Pancreas (tissue), 10 donors: Measurements from ENCODE around the gene PPP1R16B. TPM values are rescaled to one million over a fixed set of nuclear protein-coding genes. Genes with fewer than 3 reads are reported as not detected.

ENCODE experiments used
- ATAC-seq, 4 donors: fragments of 200-7000 bp; cut with Tn5 transposase; one replicate each; pipeline versions ENCODE4 v1.8.0 to v1.9.1; 2020; ENCODE audit warnings: mild to moderate bottlenecking in 4 of 4, moderate library complexity in 4 of 4
- DNase-seq, 6 donors: peaks; one replicate each; pipeline ENCODE4 v3.0.0-alpha.2; 2020
- FAIRE-seq: peaks from 2 replicates; lab custom pipeline; 2012; peaks lifted over from hg19 to GRCh38; lab: Jason Lieb, UNC
- H3K27ac ChIP-seq, 4 donors: fragments of 200-600 bp; sonication (generic); 1 replicate in 3 of 4; 2 replicates in 1 of 4; pipeline versions ENCODE4 v1.5.0 to v1.8.0; 2020
- H3K27me3 ChIP-seq, 4 donors: fragments of 200-600 bp; one replicate each; pipeline ENCODE4 v1.8.0; 2021
- H3K36me3 ChIP-seq, 3 donors: fragments of 200-600 bp; sonication (generic) in 1 of 3; one replicate each; pipeline versions ENCODE4 v1.5.0 to v1.8.0; 2020 to 2021
- H3K4me1 ChIP-seq, 3 donors: fragments of 200-600 bp; one replicate each; pipeline ENCODE4 v1.8.0; 2021
- H3K4me3 ChIP-seq, 4 donors: fragments of 200-600 bp; sonication (generic) in 2 of 4; one replicate each; pipeline versions ENCODE4 v1.5.0 to v1.8.0; 2020 to 2021
- H3K9me3 ChIP-seq, 4 donors: fragments of 200-600 bp; one replicate each; pipeline ENCODE4 v1.8.0; 2021
- CTCF ChIP-seq, 4 donors: fragments of 200-600 bp; sonication (generic) in 3 of 4; IDR thresholded peaks; one replicate each; pipeline versions ENCODE4 v1.5.0 to v1.8.0; 2021; ENCODE audit warnings: antibody characterized with exemption in 4 of 4
- WGBS, 2 donors: extraction: QIAGEN DNeasy Blood & Tissue Kit; methylation state at CpG; one replicate each; pipeline ENCODE4 v1.1.7; 2013; 5-methylcytosine and 5-hydroxymethylcytosine counted together
- intact Hi-C, 3 donors: fragments of 100-400 bp; cut with DNase I; formaldehyde crosslinking; loops; one replicate each; pipeline versions ENCODE4 v1.11.1 to v1.14.2; 2022
- polyA plus RNA-seq, 2 donors: library from polyadenylated mRNA; stranded (reverse); fragments of 200-250 nt; gene quantifications; one replicate each; pipeline ENCODE4 v1.2.3, GENCODE V29; 2013
- total RNA-seq, 6 donors: library from RNA; stranded (reverse); fragmentation: NEBNext Ultra II Directional in 4 of 6; extraction: Animal tissue kit (Norgen Biotek cat#: 25700) in 4 of 6; gene quantifications; one replicate each; pipeline versions ENCODE4 v1.2.1 to v1.2.4, GENCODE V29; 2021 to 2023
- donor health status: healthy with polysubstance abuse.
- donor health status: DM: no; HTN: no; CAD: no; lungs with moderate emphysema.
- donor health status: DM: no; HTN: no; CAD: no.
- donor health status: control.
- donor health status: control.
- donor health status: Bipolar disorder and iron deficiency.
- donor health status: DM: yes; HTN: yes; CAD: no.
- donor health status: DM: no; HTN: no; CAD: no.
- donor health status: DM: no; HTN: no; CAD: no.
- donor health status: DM: yes; HTN: yes; CAD: no.

Gene PPP1R16B
- total and polyA plus RNA-seq, 8 donors, result 1.0 to 2.7 (median 1.3) TPM

- H3K4me3 ChIP-seq, result no peak overlapping the region
- ATAC-seq (no peak), DNase-seq (no peak), FAIRE-seq (no peak)
- H3K36me3 ChIP-seq, result peaks cover 0 to 12% (median 4%) of the 10 kb centered on the region in 3 donors
- no peak overlapping the region for H3K27ac ChIP-seq
- H3K4me1 ChIP-seq, result peaks cover 0 to 9% (median 7%) of the 10 kb centered on the region in 3 donors
- intact Hi-C loops, result no loop called here
- TF ChIP-seq CTCF (IDR thresholded peaks at IDR 0.05), result no peak
- no peaks in the 10 kb centered on the region for H3K9me3 ChIP-seq
- H3K27me3 ChIP-seq, result no peaks in the 10 kb centered on the region
Measured at GRCh38 chr20:38965264-38965663, 159.8 kb downstream of the PPP1R16B start.

DNA sequence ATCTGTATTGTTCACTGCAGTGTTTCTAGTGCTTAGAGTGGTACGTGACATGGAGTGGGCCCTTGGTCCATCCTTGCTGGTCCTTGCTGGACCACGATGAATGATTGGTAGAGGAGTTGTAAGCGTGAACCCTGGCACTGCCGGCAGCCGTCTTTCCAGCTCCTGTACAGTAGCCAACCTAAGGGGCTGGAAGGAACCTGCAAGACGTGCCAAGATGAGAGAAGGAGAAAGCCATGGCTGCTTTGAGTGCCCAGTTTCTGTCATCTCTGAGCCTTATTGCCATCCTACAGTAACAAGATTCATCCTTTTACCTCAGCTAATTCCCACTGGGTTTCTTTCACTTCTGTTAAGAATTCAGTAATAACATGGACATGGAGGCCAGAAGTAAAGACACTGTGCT lies 162.6 kb downstream of the PPP1R16B start:
- Histone ChIP-seq H3K27me3 (no peaks in the 10 kb centered on the region), H3K9me3 (no peaks in the 10 kb centered on the region), H3K27ac (no peak overlapping the region), H3K4me3 (no peak overlapping the region), H3K4me1 (peaks cover 0 to 6% (median 5%) of the 10 kb centered on the region in 3 donors), H3K36me3 (peaks cover 0 to 15% (median 4%) of the 10 kb centered on the region in 3 donors)
- FAIRE-seq (no peak), ATAC-seq (no peak), DNase-seq (no peak)
- WGBS, 2 donors, result 85 to 91% methylated on average over 6 of the region's 6 CpGs
- no peak for TF ChIP-seq CTCF (IDR thresholded peaks at IDR 0.05)
- intact Hi-C loops, result no loop called here

DNA sequence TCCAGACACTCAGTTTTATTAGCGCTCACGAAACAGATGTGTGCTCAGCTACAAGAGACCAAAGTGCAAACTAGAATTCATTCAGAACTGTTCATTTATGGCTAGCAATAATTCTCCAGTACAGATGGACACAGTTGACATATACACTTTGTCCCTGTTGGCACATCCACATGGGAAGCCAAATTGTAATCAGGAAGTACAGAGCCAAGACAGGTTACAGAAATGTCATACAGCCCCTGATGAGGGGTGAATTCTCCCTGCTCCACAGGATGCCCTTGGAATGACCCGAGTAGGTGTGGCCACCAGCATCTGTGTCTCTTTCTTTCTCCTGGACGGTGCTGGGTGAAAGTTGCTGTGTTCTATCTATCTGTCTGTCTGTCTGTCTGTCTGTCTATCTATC lies 164.2 kb downstream of the PPP1R16B start:
- intact Hi-C loops, result no loop called here

DNA sequence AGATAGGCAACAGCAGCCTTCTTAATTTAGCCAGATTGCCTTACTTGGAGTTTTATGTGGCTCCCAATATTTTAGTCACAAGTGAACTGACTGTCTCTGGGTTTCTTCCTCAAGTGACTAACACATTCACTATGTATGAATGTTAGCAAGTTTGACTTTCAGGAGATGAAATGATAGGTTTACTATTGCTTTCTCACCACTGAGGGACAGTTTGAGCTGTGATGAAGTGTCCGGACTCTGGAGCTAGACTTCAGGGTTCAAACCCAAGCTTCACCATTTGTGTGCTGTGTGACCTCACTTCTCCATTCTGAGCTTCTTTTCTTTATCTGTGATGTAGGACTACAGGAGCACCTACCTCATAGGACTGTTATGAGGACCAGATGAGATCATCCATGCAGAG lies 164.8 kb downstream of the PPP1R16B start:
- ATAC-seq (no peak), DNase-seq (no peak), FAIRE-seq (no peak)
- no peak for TF ChIP-seq CTCF (IDR thresholded peaks at IDR 0.05)
- 94 to 98% methylated on average over 1 of the region's 1 CpG for WGBS, 2 donors
- H3K4me3 ChIP-seq, result no peak overlapping the region
- no peak overlapping the region for H3K27ac ChIP-seq
- no peaks in the 10 kb centered on the region for H3K4me1 ChIP-seq
- no peaks in the 10 kb centered on the region for H3K9me3 ChIP-seq
- intact Hi-C loops, result no loop called here
- H3K27me3 ChIP-seq, result no peaks in the 10 kb centered on the region
- peaks cover 0 to 15% (median 4%) of the 10 kb centered on the region in 3 donors for H3K36me3 ChIP-seq

More for the DNA sequence above, 164.2 kb downstream of the PPP1R16B start:
- Histone ChIP-seq H3K4me1 (no peaks in the 10 kb centered on the region), H3K4me3 (no peak overlapping the region), H3K9me3 (no peaks in the 10 kb centered on the region), H3K27me3 (no peaks in the 10 kb centered on the region), H3K36me3 (peaks cover 0 to 15% (median 4%) of the 10 kb centered on the region in 3 donors), H3K27ac (no peak overlapping the region)
- FAIRE-seq (no peak), ATAC-seq (peak in 1 of 4 donors; percentile 22), DNase-seq (no peak)
- TF ChIP-seq CTCF (IDR thresholded peaks at IDR 0.05), result no peak
- WGBS, 2 donors, result 84 to 87% methylated on average over 4 of the region's 4 CpGs

Other genes with a start within 250 kb of the PPP1R16B start
- gene ADIG, start 224.5 kb upstream of the PPP1R16B start, total RNA-seq, result not detected
- not detected for gene ADIG, start 224.5 kb upstream of the PPP1R16B start, polyA plus RNA-seq
- under 1 TPM in 2 of 6 donors, not detected in 4; 0.08 to 0.23 TPM for gene ARHGAP40, start 203.9 kb upstream of the PPP1R16B start, total RNA-seq
- under 1 TPM in 1 of 2 donors, not detected in 1; 0.23 TPM for gene ARHGAP40, start 203.9 kb upstream of the PPP1R16B start, polyA plus RNA-seq
- not detected for gene SLC32A1, start 81.2 kb upstream of the PPP1R16B start, total RNA-seq
- gene SLC32A1, start 81.2 kb upstream of the PPP1R16B start, polyA plus RNA-seq, result not detected
- 1 to 10 TPM; 2.4 to 4.4 (median 3.1) TPM for gene ACTR5, start 57.2 kb upstream of the PPP1R16B start, total RNA-seq
- 1 to 10 TPM; 7.4 to 9.8 TPM for gene ACTR5, start 57.2 kb upstream of the PPP1R16B start, polyA plus RNA-seq
- under 1 TPM in 5 of 6 donors, not detected in 1; 0.06 to 0.34 (median 0.22) TPM for gene FAM83D, start 120.7 kb downstream of the PPP1R16B start, total RNA-seq
- gene FAM83D, start 120.7 kb downstream of the PPP1R16B start, polyA plus RNA-seq, result under 1 TPM; 0.12 to 0.38 TPM
- gene DHX35, start 156.6 kb downstream of the PPP1R16B start, total RNA-seq, result 1 to 10 TPM; 2.2 to 5.1 (median 3.0) TPM
- 1 to 10 TPM; 3.7 to 6.8 TPM for gene DHX35, start 156.6 kb downstream of the PPP1R16B start, polyA plus RNA-seq